NCI-H1436 treated with DMSO at 0.1 percent for 48 hours (cell line): ENCODE data around the gene HYDIN.

Source experiments
- DNase-seq: peaks from one replicate; lab custom pipeline; 2025; lab: John Stamatoyannopoulos, UW

The HYDIN gene

DNA sequence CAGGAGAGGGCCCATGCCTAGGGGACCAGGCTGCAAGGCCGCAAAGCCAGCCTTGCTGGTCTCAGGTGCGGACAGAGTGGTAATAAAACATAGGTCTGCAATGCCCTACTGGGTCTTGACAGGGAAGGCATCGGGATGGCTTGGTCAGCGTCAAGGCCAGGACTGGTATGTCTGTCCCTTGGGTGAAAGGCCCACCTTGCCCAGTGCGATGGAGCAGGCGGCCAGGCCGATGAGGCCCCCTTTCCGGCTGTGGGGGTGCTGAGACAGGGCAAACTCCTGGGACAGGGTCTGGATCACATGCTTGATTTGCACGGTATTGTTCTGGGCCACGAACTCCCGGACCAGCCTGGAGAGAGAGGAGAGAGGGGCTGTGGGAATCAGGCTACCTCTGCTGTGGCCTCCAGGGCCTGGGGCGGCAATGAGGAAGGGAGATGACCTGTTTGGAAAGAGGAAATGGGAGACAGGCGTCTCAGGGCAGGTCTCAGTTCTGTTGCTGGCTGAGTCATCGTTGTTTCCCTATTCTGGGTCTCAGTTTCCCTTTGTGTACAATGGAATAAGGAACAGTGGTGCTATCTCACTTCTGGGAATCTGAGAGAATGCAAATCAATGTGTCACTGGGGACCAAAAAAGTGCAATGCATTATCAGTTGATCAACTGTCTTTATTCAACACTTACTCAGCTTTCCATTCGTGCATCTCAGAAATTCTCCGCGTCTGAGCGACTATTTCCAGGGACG, 444.3 kb downstream of the HYDIN start:
- DNase-seq = no peak

DNA sequence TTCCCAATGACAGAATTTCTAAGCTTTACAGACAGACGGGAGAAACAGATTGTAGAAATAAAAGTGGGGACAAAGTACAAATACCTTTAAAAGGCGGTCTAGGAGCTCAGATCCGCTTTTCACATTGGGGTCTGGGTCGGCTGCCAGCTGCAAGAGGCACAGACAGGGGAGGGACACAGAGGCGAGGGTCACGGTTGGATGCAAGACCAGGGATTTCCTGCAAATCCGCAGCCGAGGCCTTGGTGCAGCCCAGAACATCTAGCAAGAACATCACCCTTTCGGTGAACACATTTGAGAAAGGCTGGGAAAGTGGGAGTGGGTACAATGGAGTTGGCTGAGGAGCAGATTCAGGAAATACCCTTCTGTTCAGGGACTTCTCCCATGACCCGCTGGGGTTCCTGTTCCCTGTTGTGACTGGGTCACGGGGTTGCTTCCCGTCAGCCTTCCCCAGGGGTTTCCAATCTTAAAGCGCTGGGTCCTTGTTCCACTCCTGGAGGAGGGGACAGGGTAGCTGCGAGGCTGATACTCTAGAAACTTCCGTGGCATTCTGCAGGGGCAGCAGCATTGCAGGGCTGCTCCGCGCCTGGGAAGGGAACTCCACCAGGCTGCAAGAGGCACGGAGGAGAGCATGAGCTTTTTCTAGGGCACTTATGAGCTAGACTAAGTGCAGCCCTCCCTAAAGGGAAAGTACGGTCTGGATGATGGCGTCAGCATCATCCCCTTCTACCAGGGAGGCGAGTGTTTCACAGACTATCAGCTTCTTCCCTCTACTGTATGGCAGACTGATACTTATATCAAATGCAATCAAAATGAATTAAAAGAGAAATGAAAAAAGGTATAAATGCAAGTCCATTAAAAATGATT, 445.6 kb downstream of the HYDIN start:
- DNase-seq = no peak

DNA sequence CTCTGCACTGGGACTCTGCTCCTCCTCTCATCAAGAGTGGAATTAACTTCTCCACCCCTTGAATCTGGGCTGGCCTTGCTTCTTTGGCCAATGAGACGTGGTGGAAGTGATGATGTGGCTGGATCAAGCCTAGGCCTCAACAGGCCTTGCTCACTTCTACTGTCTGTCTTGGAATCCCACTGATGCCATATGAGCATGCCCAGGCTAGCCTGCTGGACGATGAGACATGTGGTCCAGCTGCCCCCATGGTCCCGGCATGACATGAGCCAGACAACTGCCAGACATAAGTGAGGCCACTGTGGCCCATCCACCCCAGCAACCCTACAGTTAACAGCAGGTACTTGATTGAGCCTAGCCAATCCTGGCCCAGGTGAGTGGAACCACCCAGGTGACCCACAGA, 448.3 kb downstream of the HYDIN start:
- DNase-seq = no peak

DNA sequence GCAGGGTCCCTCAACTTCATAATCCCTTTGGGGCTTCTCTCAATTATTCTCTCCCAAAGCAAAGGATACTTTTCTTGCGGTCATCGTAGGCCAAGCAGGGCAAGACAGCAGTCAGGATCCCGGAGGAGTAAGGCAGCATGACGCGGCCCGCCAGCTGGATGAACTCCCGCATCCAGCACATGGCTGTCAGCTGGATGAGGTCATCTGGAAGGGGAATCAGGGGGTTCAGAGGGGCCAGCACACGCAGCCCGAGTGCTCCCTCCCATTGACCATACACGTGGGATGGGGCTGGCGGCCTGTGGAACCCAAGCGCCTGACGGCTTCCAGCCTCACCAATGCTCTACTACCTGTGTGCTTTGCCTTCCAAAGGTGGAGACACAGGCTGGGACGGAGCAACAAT, 448.7 kb downstream of the HYDIN start:
- DNase-seq = no peak

DNA sequence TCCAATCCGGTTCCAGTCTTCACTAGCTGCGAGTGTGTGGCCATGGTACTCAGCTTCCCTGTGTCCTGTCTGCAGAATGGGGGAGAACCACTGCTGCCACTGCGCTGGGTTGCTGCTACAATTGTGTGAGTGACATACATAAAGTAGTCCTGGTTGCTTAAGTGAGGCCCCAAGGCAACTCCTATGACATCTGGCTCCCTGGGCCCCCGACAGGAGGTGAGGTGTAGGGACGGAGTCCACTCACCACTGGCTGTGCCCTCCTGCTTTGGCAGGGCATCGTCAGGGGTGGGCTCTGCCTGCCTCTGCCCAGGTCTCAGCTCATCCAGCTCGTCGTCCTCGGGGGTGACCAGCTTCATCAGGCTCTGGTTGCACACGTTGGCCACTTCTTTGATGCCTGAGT, 450.0 kb downstream of the HYDIN start:
- no peak for DNase-seq

DNA sequence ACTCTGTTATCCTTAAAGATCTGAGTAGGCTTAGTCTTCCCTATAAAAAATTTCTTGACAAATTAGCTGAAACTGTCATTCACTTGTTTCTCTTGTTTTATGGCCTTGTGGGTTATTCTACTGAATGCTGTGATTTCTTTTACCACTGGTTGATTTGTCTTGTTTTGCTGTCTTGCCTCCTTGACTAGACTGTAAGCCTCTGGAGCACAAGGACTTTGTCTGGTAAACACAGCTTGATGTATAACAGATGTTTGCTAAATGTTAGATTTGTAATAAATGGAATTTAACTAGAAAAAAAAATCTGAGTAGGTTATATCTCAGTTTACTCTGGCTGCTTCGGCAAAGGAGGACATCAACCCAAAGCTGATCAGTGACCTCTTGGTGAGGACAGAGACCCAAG, 451.2 kb downstream of the HYDIN start:
- no peak for DNase-seq

DNA sequence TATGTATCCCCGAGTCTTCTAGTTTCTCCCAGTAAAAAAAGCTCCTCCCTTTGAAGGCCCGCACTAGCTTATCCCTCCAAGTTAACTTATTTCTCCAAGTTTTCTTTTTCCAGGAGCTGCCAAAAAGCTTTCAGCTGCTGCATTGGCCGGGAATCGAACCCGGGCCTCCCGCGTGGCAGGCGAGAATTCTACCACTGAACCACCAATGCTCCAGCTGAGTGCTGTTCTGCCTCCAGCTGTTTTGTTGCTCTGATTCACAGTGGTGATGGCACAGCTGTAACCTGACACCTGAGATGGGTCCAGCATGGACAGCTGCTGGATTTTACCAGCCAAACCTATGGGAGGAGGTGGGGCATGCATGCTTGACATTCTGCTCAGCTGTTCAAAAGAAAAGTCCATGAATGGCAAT, 451.6 kb downstream of the HYDIN start:
- no peak for DNase-seq

DNA sequence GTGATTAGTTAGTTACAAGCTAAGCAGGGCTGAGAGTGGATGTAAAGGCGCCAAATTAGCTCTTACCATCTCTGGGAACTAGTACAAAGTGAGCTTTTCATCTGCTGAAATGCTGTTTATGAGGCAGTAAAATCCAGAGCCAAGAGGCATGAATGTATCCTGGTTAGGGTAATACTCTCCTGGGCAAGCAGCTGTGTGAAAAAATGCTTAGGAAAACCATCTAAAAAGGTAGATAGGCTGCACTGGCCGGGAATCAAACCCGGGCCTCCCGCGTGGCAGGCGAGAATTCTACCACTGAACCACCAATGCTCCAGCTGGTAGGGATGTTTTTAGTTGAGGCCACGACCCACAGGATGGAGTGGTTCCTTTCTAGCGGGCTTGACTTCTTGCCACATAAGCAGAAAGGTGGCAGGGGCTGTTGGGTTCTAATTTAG, 452.5 kb downstream of the HYDIN start:
- no peak for DNase-seq

DNA sequence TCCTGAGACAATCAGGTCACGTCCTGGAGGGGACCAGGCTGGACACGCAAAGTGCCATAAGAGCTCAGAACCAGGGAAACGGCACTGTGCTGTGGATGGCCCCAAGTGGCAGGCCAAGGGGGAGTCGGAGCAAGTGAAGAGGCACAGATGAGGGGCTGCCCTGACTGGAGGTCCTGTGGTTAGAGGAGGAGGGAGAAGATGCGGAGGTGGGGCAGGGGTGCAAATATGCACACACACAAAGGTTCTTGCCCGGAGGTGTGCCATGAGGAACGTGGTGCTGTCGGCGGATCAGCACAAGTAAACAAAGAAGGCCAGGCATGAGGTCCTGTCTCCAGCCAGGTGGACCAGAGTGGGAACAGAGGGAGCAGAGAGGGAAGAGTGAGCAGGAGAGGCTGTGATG, 453.0 kb downstream of the HYDIN start:
- no peak for DNase-seq

DNA sequence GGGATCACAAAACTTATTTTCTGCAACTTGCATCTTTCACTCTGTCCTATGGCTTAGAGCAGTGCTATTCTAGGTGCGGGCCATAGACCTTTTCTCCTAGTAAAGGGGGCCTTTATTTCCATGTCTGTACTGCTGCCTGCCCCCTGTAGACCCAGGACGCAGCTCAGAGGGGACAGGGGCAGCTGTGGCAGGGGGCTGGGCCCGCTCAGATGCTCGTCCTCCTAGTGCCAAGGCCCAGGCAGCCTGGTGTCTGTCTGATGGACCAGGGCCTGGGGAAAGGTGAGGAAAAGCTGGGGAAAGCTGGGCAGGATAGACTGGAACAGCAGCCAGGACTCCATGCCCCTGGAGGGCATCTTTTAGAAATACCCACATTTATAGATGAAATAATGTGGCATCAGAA, 455.1 kb downstream of the HYDIN start:
- no peak for DNase-seq

DNA sequence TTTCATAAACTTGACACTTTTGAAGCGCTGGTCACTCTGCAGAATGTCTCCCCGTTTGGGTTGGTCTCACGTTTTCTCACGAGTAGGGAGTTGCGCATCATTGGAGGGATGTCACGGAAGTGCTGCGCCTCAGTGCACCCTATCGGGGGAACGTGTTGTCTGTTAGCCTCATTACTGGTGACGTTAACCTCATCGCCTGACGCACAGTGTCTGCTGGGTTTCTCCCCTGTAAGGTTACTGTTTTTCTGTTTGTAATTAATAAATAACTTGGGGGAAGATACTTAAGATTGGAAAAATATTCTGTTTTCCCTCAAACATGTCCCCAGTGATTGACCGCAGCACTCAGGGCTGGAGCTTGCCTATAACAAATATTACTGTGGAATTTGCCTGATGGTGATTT, 456.3 kb downstream of the HYDIN start:
- no peak for DNase-seq

DNA sequence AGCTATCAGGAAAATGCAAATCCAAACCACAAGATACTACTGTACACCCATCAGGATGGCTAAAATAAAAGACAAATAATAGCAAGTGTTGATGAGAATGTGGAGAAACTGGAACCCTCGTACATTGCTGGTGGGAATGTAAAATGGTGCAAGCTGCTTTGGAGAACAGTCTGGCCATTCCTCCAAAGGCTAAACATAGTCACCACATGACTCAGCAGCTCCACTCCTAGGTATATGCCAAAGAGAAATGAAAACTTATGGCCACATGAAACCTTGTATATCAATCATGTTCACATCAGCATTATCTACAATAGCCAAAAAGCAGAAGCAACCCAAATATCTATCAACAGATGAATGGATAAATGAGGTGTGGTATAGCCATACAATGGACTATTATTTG, 458.0 kb downstream of the HYDIN start:
- no peak for DNase-seq

DNA sequence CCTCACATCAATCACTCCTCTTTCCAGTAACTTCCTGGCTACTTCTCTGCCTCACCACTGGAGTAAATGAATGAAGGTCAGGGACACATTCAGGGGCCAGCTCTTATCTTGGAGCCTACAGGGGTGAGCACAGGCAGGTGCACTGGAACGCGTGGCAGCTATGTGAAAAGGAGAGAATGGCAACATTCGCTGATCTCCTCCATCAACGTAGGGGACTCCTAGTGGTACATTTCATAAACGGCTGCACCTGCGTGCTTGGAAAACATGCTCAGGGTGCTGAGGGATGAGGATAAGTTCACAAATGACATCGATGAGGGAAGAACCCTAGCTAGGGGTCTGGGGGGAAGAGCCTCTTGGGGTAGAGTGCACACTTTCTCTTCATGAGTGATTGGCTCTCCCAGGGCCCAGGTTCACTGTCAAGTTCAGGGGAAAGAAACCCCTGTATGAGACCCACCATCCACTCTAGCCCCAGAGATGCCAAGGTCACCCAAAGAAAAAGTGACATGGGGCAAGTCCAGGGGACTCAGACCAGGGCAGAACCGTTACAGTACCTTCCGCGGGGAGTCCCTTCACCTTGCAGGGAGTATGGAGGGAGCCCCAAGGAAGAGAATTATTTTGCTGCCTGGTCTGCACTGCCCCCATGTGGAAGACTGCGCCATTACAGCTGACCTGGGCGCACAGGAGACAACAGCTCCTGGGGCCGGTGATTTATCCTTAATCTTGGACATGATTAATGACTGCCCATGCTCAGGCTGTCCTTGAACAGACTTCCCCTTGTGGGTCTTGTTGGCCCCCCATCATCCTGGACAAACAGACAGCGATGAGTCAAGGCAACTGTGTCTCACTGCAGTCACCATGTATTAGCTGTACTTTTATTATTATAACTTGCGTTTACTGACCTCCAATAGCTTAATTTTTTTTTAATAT, 459.6 kb downstream of the HYDIN start:
- DNase-seq = no peak

DNA sequence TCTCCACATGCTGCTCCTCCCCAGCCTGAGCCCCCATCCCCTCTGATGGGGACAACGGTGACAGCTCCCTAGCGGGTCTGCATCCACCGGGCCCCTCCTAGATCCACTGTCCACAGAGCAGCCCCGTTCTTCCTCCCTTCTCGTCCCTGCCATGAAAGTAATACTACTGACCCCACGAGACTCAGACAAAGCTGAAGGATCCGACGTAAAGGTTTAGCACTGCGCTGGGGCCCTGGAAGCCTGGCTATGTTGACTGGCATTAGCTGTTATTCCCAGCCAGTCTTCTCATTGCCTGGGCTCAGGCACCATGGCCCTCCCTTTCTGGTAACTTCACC, 460.3 kb downstream of the HYDIN start:
- DNase-seq = no peak

DNA sequence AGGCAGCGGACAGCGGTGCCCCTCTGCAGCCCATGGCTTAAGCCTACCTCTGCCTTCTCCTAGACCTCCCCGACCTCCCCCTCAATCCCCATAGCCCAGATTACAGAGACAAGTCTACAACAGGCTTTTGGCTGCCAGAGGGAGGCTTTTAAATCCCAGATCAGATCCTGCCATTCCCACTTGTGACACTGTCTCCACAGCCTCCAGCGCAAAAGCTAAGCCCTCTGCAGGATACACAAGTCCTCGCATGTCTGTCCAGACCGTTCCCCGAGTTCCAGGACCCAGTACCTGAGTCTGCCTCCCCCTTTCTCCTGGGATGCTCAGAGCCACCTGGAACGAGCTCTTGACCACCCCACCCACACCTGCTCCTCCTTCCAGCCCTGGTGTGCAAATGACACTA, 460.8 kb downstream of the HYDIN start:
- DNase-seq = no peak

DNA sequence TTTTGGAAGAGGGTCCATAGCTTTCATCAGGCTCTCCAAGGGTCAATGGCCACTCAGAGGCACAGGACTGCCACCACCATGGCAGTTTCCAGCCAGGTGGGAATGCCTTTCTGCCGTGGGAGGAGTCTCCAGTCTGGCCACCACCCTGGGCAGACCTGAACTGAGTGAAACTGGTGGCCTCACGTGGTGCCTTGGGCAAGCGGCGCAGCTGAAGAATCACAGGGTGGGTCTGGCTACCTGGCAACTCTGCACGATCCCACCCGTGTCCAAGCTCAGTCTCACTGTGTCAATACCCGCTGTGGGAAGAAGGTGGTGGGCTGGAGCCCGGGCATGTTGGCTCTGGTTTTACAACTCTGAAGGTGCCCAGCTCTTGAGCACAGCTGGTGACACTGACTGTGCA, 461.4 kb downstream of the HYDIN start:
- DNase-seq = no peak

DNA sequence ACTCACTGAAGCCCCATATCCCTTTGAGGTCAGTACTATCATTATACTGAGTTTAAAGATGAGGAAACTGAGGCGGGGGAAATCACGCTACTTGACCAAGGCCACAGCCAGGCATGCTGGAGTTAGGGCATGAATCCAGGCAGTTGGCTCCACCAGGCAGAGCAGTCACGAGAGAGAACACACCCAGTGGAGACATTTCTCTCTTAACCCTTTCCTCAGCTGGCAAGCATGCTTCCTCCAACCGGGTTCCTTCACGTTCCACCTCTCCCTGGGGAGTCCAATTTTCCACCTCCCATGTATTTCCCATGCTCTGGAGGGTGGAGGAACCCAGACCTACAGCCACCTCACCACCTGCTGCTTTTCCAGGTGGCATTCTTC, 462.3 kb downstream of the HYDIN start:
- DNase-seq = no peak

DNA sequence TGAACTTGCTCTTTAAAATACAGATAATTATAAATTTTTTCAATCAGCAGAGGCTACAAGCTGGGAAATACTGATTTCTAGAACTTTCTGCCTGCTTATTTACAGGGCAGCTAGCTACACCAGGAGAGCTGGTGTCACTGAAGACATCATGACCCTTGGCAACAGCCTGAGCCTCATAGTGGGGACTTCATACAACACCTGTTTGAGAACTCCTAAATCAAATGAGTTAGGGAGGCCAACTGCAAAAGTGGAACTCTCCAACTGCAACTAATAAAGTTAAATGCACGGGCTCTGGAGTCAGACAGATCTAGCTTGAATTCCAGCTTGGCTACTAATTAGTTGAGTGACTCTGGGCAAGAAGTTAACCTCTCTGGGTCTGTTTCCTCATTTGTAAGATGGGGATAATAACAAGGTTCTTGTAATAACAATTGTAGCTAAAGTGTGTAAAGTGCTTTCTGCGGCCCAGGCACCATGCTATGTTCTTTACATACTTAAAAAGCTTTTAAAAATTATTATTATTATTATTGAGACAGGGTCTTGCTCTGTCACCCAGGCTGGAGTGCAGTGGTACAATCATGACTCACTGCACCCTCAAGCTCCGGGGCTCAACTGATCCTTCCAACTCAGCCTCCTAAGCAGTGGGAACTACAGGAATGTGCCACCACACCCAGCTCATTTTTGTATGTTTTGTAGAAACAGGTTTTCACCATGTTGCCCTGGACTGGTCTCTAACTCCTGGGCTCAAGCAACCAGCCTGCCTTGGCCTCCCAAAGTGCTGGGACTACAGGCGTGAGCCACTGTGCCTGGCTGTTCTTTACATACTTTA, 462.9 kb downstream of the HYDIN start:
- no peak for DNase-seq

DNA sequence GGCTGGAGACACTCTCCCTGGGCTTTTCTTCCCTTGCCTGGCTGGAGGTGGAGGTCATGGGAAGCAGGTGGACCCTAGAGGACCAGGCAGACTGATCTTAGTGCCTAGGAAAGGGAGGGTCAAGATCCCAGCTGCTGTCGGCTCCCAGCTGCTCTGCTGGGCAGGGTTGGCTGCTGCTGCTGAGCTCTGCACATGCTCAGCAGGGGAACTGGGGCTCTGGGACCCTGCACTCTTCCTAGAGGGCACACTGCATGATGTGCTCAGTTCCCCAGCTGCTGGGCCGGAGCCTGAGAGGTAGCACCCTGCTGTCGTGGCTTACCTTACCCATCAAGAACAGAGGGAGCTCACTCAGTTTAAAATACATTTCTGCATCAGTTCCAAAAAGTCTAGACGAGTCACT, 463.9 kb downstream of the HYDIN start:
- no peak for DNase-seq

DNA sequence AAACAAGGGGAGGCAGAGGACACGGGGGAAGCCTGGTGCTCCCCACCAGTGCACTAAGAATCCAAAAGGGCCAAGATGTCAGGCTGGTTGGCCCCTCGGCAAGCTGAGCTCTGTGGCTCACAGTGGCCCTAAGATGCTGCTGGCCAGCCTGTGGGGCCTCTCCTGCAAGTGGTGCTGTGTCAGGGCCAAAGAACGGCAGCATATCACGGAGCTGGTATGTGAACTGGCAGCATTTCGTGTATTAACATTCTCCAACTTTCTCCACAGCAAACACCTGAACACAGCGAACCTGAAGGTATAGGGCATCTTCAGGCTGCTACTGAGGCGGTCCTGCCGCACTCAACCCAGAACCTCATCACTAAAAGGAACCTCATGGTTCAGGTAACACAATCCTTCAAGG, 464.3 kb downstream of the HYDIN start:
- no peak for DNase-seq

DNA sequence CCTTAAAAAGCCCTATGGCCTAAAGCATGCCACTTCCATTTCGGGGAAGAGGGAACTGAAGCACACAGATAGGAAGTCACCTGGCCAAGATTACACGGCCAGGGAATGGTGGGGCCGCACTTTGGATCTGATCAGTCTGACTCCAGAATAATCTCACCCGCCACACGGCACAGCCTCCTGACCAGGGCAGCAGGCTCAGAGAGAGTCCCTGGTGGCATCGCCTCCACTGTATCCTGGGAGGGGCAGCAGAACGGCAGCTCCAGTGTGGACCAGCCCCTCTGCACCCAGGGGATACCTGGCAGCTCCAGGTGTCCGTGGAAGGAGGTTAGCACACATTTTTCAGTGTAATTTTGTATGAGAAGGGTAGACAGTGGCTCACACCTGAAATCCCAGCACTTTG, 465.0 kb downstream of the HYDIN start:
- no peak for DNase-seq

DNA sequence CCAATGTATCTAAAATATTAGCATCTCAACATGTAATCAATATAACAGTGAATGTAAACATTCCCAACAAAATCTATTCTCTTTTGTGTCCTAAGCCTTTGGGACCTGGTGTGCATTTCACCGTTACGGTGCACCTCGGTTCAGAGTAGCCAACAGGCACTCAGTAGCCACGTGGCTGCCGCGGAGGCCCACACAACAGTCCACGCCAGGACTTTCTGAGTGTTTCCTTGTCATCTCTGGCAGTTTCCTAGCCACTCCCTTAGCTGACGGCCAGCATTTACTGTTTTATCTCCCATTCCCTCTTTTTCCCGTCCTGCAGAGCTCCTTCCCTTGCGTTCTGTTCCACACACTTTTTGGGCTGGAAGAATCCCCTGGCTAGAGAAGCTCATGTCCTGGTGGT, 465.9 kb downstream of the HYDIN start:
- no peak for DNase-seq
